H1 (cell line): ENCODE results near the gene USH1G. TPM values are rescaled to one million over a fixed set of nuclear protein-coding genes. Genes with fewer than 3 reads are reported as not detected.
A peak's percentile ranks its signal among the peaks of the same experiment; 100 is the strongest.

Source experiments
- CTCF ChIA-PET: fragments of 300-600 bp; sonication (Branson Sonifier 250); formaldehyde crosslinking; loops from one replicate; lab custom pipeline; 2021; ENCODE audit not compliant: partially characterized antibody; lab: Charles Lee
- POLR2A ChIA-PET: fragments of 300-600 bp; sonication (Branson Sonifier 250); formaldehyde crosslinking; loops from one replicate; lab custom pipeline; 2021; ENCODE audit warnings: inconsistent platforms; ENCODE audit not compliant: partially characterized antibody; lab: Charles Lee
- DNase-seq, 2 experiments: peaks; one replicate each; pipeline versions ENCODE4 v3.0.0 to v3.0.0-alpha.2; 2010 to 2022; ENCODE audit warnings: low spot score in 2 of 2, low read depth in 1 of 2, mixed read lengths in 1 of 2
- FAIRE-seq: peaks from 2 replicates; lab custom pipeline; 2011; peaks lifted over from hg19 to GRCh38; lab: Jason Lieb, UNC
- H2AFZ ChIP-seq: 2 replicates; pipeline ENCODE4 v1.8.1; 2012; ENCODE audit warnings: low read length, inconsistent platforms
- H2AK5ac ChIP-seq: 2 replicates; pipeline ENCODE4 v1.6.1; 2013; ENCODE audit warnings: low read depth, low read length
- H2BK120ac ChIP-seq: replicated peaks from 2 replicates; pipeline ENCODE3; 2013; ENCODE audit warnings: low read depth, low read length, inconsistent platforms
- H2BK12ac ChIP-seq: 2 replicates; pipeline ENCODE4 v1.6.1; 2013; ENCODE audit warnings: low read depth, low read length
- H2BK15ac ChIP-seq: 2 replicates; pipeline ENCODE4 v1.6.1; 2013; ENCODE audit warnings: low read length
- H2BK20ac ChIP-seq: 2 replicates; pipeline ENCODE4 v1.6.1; 2013; ENCODE audit warnings: low read length
- H2BK5ac ChIP-seq: 2 replicates; pipeline ENCODE4 v1.6.1; 2013; ENCODE audit warnings: low read depth, low read length
- H3K14ac ChIP-seq: 2 replicates; pipeline ENCODE4 v1.6.1; 2013; ENCODE audit warnings: inconsistent platforms; ENCODE audit not compliant: insufficient read length
- H3K18ac ChIP-seq: 2 replicates; pipeline ENCODE4 v1.6.1; 2013; ENCODE audit warnings: low read length; ENCODE audit errors: extremely low read depth
- H3K23ac ChIP-seq: 2 replicates; pipeline ENCODE4 v1.6.1; 2013; ENCODE audit warnings: inconsistent platforms; ENCODE audit not compliant: insufficient read length
- H3K23me2 ChIP-seq: 2 replicates; pipeline ENCODE4 v1.6.1; 2013; ENCODE audit warnings: low read depth, low read length
- H3K27ac ChIP-seq: 2 replicates; pipeline ENCODE4 v1.6.1; 2011; ENCODE audit warnings: low read depth, low read length, inconsistent platforms
- H3K27me3 ChIP-seq, 4 experiments: replicated peaks in 1 of 4; 1 replicate in 1 of 4; 2 replicates in 3 of 4; pipeline versions ENCODE4 v1.6.1 to v1.8.1; 2011 to 2013; ENCODE audit warnings: low read length in 3 of 4, mild to moderate bottlenecking in 3 of 4, inconsistent platforms in 2 of 4, mixed read lengths in 2 of 4, moderate library complexity in 1 of 4; ENCODE audit not compliant: control insufficient read depth in 3 of 4, insufficient read depth in 3 of 4; ENCODE audit errors: extremely low read depth in 1 of 4
- H3K36me3 ChIP-seq, 4 experiments: 2 replicates each; pipeline versions ENCODE4 v1.6.1 to v1.8.1; 2011 to 2013; ENCODE audit warnings: mild to moderate bottlenecking in 4 of 4, low read length in 3 of 4, moderate library complexity in 2 of 4, control low read depth in 1 of 4, inconsistent platforms in 1 of 4; ENCODE audit not compliant: insufficient read depth in 4 of 4, control insufficient read depth in 2 of 4
- H3K4ac ChIP-seq: replicated peaks from 2 replicates; pipeline ENCODE3; 2013; ENCODE audit warnings: low read length, low read depth, mixed read lengths, inconsistent platforms; ENCODE audit not compliant: insufficient read length
- H3K4me1 ChIP-seq, 4 experiments: replicated peaks in 1 of 4; 1 replicate in 1 of 4; 2 replicates in 3 of 4; pipeline versions ENCODE4 v1.6.1 to v1.8.1; 2011 to 2013; ENCODE audit warnings: low read length in 3 of 4, inconsistent platforms in 2 of 4, mixed read lengths in 1 of 4; ENCODE audit not compliant: insufficient read depth in 4 of 4, control insufficient read depth in 3 of 4
- H3K4me2 ChIP-seq, 2 experiments: 2 replicates each; pipeline versions ENCODE4 v1.6.1 to v1.8.1; 2011 to 2013; ENCODE audit warnings: low read depth in 2 of 2, low read length in 2 of 2, control low read depth in 1 of 2, inconsistent platforms in 1 of 2, mild to moderate bottlenecking in 1 of 2; ENCODE audit not compliant: insufficient read depth in 1 of 2
- H3K4me3 ChIP-seq, 4 experiments: fragments of 200-600, 300-600 bp in 1 of 4; sonication (generic), shearing (Covaris generic), sonication (Bioruptor Twin) in 1 of 4; 2 replicates each; pipeline versions ENCODE4 v1.5.1 to v1.8.1; 2011 to 2016; ENCODE audit warnings: low read length in 4 of 4, low read depth in 3 of 4, control low read depth in 2 of 4, inconsistent platforms in 2 of 4, mild to moderate bottlenecking in 2 of 4, mixed read lengths in 1 of 4, moderate library complexity in 1 of 4; ENCODE audit not compliant: insufficient read depth in 2 of 4; ENCODE audit errors: extremely low read depth in 1 of 4
- H3K56ac ChIP-seq: replicated peaks from 2 replicates; pipeline ENCODE3; 2013; ENCODE audit warnings: low read depth, mild to moderate bottlenecking, mixed read lengths, low read length, inconsistent platforms; ENCODE audit not compliant: insufficient read length
- H3K79me1 ChIP-seq: 2 replicates; pipeline ENCODE4 v1.6.1; 2013; ENCODE audit warnings: low read depth, low read length, control low read depth
- H3K79me2 ChIP-seq, 2 experiments: 2 replicates each; pipeline versions ENCODE4 v1.6.1 to v1.8.1; 2012 to 2013; ENCODE audit warnings: low read length in 2 of 2, mild to moderate bottlenecking in 2 of 2, inconsistent platforms in 1 of 2; ENCODE audit not compliant: insufficient read depth in 2 of 2, control insufficient read depth in 1 of 2
- H3K9ac ChIP-seq, 4 experiments: replicated peaks in 1 of 4; 1 replicate in 1 of 4; 2 replicates in 3 of 4; pipeline versions ENCODE4 v1.6.1 to v1.8.1; 2011 to 2013; ENCODE audit warnings: low read depth in 3 of 4, low read length in 3 of 4, control low read depth in 2 of 4, mild to moderate bottlenecking in 2 of 4, moderate library complexity in 2 of 4, inconsistent platforms in 1 of 4; ENCODE audit errors: extremely low read depth in 1 of 4
- H3K9me3 ChIP-seq, 2 experiments: 2 replicates each; pipeline versions ENCODE4 v1.6.1 to v1.8.1; 2012 to 2013; ENCODE audit warnings: mild to moderate bottlenecking in 2 of 2, moderate library complexity in 2 of 2, control low read depth in 1 of 2, inconsistent platforms in 1 of 2, low read depth in 1 of 2, low read length in 1 of 2, mixed read lengths in 1 of 2; ENCODE audit not compliant: insufficient read depth in 2 of 2
- H4K20me1 ChIP-seq, 2 experiments: replicated peaks in 1 of 2; 2 replicates each; pipeline versions ENCODE3 to v1.8.1; 2011 to 2013; ENCODE audit warnings: inconsistent platforms in 2 of 2, low read length in 2 of 2, mild to moderate bottlenecking in 1 of 2; ENCODE audit not compliant: insufficient read depth in 2 of 2, control insufficient read depth in 1 of 2
- H4K5ac ChIP-seq: 2 replicates; pipeline ENCODE4 v1.6.1; 2013; ENCODE audit warnings: low read length, low read depth, mixed read lengths, inconsistent platforms; ENCODE audit not compliant: insufficient read length
- H4K8ac ChIP-seq: 2 replicates; pipeline ENCODE4 v1.8.0; 2013; ENCODE audit warnings: mild to moderate bottlenecking, moderate library complexity, low read length, inconsistent platforms; ENCODE audit not compliant: insufficient read depth; ENCODE audit errors: extremely low read depth
- H4K91ac ChIP-seq: replicated peaks from 2 replicates; pipeline ENCODE3; 2013; ENCODE audit warnings: low read length, mixed read lengths, inconsistent platforms; ENCODE audit not compliant: insufficient read length
- ASH2L ChIP-seq: fragments of 200-600, 300-600 bp; sonication (generic); IDR thresholded peaks from one replicate; pipeline ENCODE4 v1.7.1; 2017; ENCODE audit warnings: low read length
- POLR2AphosphoS5 ChIP-seq: IDR thresholded peaks from 2 replicates; pipeline ENCODE4 v1.6.1; 2011; ENCODE audit warnings: low read depth, low read length
- WGBS, 2 experiments: shearing (Covaris generic) in 1 of 2; methylation state at CpG; one replicate each; pipeline versions ENCODE4 v1.1.6 to v1.1.7; 2013 to 2015; ENCODE audit warnings: low lambda C conversion rate in 2 of 2, mixed read lengths in 2 of 2, inconsistent platforms in 1 of 2, low coverage in 1 of 2, missing lambda C conversion rate in 1 of 2; ENCODE audit not compliant: insufficient replicate concordance in 2 of 2, insufficient coverage in 1 of 2, insufficient read length in 1 of 2; ENCODE audit errors: extremely low coverage in 1 of 2, missing lambda C conversion rate in 1 of 2; 5-methylcytosine and 5-hydroxymethylcytosine counted together
- polyA plus RNA-seq, 7 experiments: library from polyadenylated mRNA; depleted of rRNA in 3 of 7; stranded (reverse) in 5 of 7; unstranded in 2 of 7; fragments of >200 nt in 5 of 7; fragments of 200-250 nt in 2 of 7; gene quantifications; 1 replicate in 5 of 7; 2 replicates in 1 of 7; 4 replicates in 1 of 7; pipeline versions ENCODE4 v1.2.1 to v1.2.3, GENCODE V29; 2011 to 2013; ENCODE audit warnings: missing spikeins in 2 of 7, mixed read lengths in 2 of 7
- total RNA-seq: library from RNA; stranded (reverse); fragmentation: NEBNext Ultra II Directional; extraction: Animal tissue kit (Norgen Biotek cat#: 25700); gene quantifications from 2 replicates; pipeline ENCODE4 v1.2.1, GENCODE V29; 2021

Gene USH1G
- total and polyA plus RNA-seq, 2 of the 8 experiments (the other 6 are each of a cell fraction or from before 2014, with no cell fraction given) = 1.6 to 4.3 TPM

- POLR2A ChIA-PET = interaction anchor here (0.7 to 1.6 kb wide), 5 partner anchors 8 to 66 kb away, joined by 3 to 6 read pairs (median 5); partner anchors contain the start of gene MRPL58
Measured at GRCh38 chr17:74968361-74968780, 45.3 kb upstream of the USH1G start.

More at GRCh38 chr17:74968361-74968780, 45.3 kb upstream of the USH1G start:
- CTCF ChIA-PET = interaction anchor here (1.2 to 19.8 kb wide), 6 partner anchors 10 to 57 kb away, joined by 3 to 345 read pairs (median 7); partner anchors contain the start of genes MRPL58 and OTOP2
- no peak overlapping the region for H2AK5ac ChIP-seq
- no peak overlapping the region for H3K9ac ChIP-seq
- FAIRE-seq (no peak), DNase-seq (no peak)
- H3K56ac ChIP-seq = no peak overlapping the region
- peak overlapping the region; percentile 89 for H4K91ac ChIP-seq
- TF ChIP-seq ASH2L = peak; percentile 39
- TF ChIP-seq POLR2AphosphoS5 = no peak
- no peak overlapping the region for H3K23ac ChIP-seq
- H3K4me3 ChIP-seq = no peak overlapping the region
- peak overlapping the region; percentile 7; the same call in 1 of the 2 replicates for H2BK15ac ChIP-seq
- H2BK120ac ChIP-seq = peak overlapping the region; percentile 64
- no peaks in the 10 kb centered on the region for H3K36me3 ChIP-seq
- no peak overlapping the region for H4K5ac ChIP-seq
- no peak overlapping the region for H4K8ac ChIP-seq
- 0 out of 2 replicates have a peak overlapping the region, but pooled peaks have one; percentile 1 for H3K27ac ChIP-seq
- H3K18ac ChIP-seq = no peak overlapping the region; the same call in 1 of the 2 replicates
- H2BK5ac ChIP-seq = no peak overlapping the region
- H4K20me1 ChIP-seq = peaks cover 0 to 1% of the 10 kb centered on the region in 2 experiments
- no peak overlapping the region for H2BK12ac ChIP-seq
- H3K4me1 ChIP-seq = peaks cover 0 to 15% (median 10%) of the 10 kb centered on the region in 4 experiments; a peak in 6 of 7 replicates
- peaks cover 13% of the 10 kb centered on the region; the same call in 1 of the 2 replicates for H3K23me2 ChIP-seq
- no peak overlapping the region for H2BK20ac ChIP-seq
- H3K27me3 ChIP-seq = peaks cover 12 to 23% (median 21%) of the 10 kb centered on the region in 4 experiments
- H3K79me2 ChIP-seq = no peaks in the 10 kb centered on the region
- WGBS, 2 experiments = 66% methylated on average over 4 of the region's 5 CpGs; no CpG with 5 or more reads in 1 of the 2 experiments
- peak overlapping the region; percentile 21 to 50; a peak in 2 of 4 replicates for H3K4me2 ChIP-seq
- no peak overlapping the region for H2AFZ ChIP-seq
- H3K4ac ChIP-seq = no peak overlapping the region
- H3K9me3 ChIP-seq = no peaks in the 10 kb centered on the region
- no peaks in the 10 kb centered on the region for H3K79me1 ChIP-seq
- H3K14ac ChIP-seq = no peak overlapping the region
